Measurements from ENCODE around the gene CDIPT. TPM values are rescaled to one million over a fixed set of nuclear protein-coding genes. Genes with fewer than 3 reads are reported as not detected.

CDIPT gene
- total RNA-seq, 3 donors from 2014 or later (not counting 1 experiment from before 2014, with no cell fraction given) = 42.3 to 66.9 (median 53.0) TPM

DNA sequence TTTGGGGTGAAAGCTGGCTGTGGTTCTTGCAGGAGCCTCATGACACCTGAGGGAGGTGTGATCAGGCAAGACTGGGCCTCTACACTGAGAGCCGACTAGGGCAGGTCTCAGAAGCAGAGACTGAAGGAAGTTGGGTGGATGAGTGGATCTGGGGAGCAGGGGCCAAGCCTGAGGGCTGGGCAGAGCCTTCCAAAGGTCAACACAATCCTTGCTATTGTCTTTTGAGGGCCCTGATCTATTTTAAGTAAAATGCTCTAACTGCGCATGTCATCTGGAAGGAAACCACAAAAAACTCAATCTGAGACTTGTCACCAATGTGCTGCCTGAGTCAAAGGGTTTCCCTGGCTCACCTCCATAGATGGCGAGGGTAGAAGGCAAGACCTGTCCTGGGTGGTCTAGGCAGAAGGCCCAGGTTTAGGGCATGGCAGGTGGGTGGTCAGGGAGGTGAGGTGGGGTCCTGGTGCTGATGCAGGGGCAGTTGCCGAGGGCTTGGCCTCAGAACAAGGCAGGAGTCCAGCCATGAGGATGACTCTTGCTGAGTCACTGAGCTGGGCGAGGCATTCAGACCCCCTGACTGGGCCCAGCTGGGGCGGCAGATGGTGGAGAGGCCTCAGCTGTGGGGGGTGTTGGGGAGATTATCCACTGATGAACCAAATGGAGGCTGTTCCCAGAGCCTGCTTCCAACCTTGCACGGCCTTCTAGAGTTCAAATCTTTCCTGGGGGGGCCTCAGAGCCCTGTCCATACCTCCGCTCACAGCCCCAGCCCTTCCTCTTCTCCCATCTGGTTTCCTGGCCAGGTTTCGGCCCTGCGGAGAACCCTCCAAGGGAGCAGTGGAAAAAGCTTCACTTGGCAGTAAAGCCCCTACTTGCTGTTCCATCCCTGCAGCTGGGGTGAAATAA, 37.6 kb downstream of the CDIPT start:
- H3K4me3 Mint-ChIP-seq = peak overlapping the region; percentile 29
- peaks cover 31 to 53% of the 10 kb centered on the region in 2 donors for H3K4me1 Mint-ChIP-seq
- Histone ChIP-seq H3K27me3 (ENCODE audit: control insufficient read depth, insufficient read depth, low read length) (no peaks in the 10 kb centered on the region), H3K9me3 (ENCODE audit: control insufficient read depth, insufficient read depth, low read length) (no peaks in the 10 kb centered on the region), H3K4me3 (ENCODE audit: low read length) (no peak overlapping the region), H3K27ac (ENCODE audit: low read length) (no peak overlapping the region), H3K4me1 (ENCODE audit: control insufficient read depth, insufficient read depth, low read length) (peaks cover 66% of the 10 kb centered on the region), H3K36me3 (ENCODE audit: control insufficient read depth, insufficient read depth, low read length) (peaks cover 4% of the 10 kb centered on the region)
- ATAC-seq = no peak
- TF ChIP-seq, protein P1, sequence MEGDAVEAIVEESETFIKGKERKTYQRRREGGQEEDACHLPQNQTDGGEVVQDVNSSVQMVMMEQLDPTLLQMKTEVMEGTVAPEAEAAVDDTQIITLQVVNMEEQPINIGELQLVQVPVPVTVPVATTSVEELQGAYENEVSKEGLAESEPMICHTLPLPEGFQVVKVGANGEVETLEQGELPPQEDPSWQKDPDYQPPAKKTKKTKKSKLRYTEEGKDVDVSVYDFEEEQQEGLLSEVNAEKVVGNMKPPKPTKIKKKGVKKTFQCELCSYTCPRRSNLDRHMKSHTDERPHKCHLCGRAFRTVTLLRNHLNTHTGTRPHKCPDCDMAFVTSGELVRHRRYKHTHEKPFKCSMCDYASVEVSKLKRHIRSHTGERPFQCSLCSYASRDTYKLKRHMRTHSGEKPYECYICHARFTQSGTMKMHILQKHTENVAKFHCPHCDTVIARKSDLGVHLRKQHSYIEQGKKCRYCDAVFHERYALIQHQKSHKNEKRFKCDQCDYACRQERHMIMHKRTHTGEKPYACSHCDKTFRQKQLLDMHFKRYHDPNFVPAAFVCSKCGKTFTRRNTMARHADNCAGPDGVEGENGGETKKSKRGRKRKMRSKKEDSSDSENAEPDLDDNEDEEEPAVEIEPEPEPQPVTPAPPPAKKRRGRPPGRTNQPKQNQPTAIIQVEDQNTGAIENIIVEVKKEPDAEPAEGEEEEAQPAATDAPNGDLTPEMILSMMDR (IDR thresholded peaks at IDR 0.05) = no peak
- DNase-seq = peak in 1 of 2 donors; percentile 61
- intact Hi-C loops (cut with micrococcal nuclease) = no loop called here
- no peaks in the 10 kb centered on the region for H3K9me3 Mint-ChIP-seq
- no peaks in the 10 kb centered on the region for H3K27me3 Mint-ChIP-seq (ENCODE audit: low read depth in 2 of 2)
- peak overlapping the region; percentile 69 to 76 for H3K27ac Mint-ChIP-seq
- WGBS (ENCODE audit: insufficient coverage) = 54% methylated on average over 10 of the region's 10 CpGs
- H3K36me3 Mint-ChIP-seq = no peaks in the 10 kb centered on the region

DNA sequence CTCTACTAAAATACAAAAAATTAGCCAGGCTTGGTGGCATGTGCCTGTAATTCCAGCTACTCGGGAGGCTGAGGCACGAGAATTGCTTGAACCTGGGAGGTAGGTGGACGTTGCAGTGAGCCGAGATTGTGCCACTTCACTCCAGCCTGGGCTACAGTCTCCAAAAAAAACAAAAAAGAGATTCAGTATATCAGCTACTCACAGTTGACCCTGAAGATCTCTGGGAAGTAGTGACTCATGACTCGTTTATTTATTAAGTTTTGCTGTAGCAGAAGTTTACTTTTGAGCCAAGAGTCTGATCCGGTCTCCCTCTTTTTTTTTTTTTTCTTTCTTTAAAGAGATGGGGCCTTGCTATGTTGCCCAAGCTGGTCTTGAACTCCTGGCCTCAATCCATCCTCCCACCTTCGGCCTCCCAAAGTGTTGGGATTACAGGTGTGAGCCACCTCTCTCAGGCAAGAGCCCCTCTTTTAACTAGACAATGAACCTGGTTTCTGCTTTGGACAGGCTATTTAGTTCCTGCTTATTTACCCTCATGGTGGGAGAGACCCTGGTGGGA, 38.4 kb downstream of the CDIPT start:
- TF ChIP-seq, protein P1 (IDR thresholded peaks at IDR 0.05) = no peak
- Histone ChIP-seq H3K9me3 (ENCODE audit: control insufficient read depth, insufficient read depth, low read length) (no peaks in the 10 kb centered on the region), H3K36me3 (ENCODE audit: control insufficient read depth, insufficient read depth, low read length) (peaks cover 2% of the 10 kb centered on the region), H3K27ac (ENCODE audit: low read length) (no peak overlapping the region), H3K4me1 (ENCODE audit: control insufficient read depth, insufficient read depth, low read length) (peaks cover 73% of the 10 kb centered on the region), H3K27me3 (ENCODE audit: control insufficient read depth, insufficient read depth, low read length) (no peaks in the 10 kb centered on the region), H3K4me3 (ENCODE audit: low read length) (no peak overlapping the region)
- Mint-ChIP-seq H3K36me3 (no peaks in the 10 kb centered on the region), H3K27ac (peak overlapping the region; percentile 69 to 76), H3K4me1 (peaks cover 38 to 53% of the 10 kb centered on the region in 2 donors), H3K4me3 (no peak overlapping the region), H3K27me3 (ENCODE audit: low read depth in 2 of 2) (no peaks in the 10 kb centered on the region), H3K9me3 (no peaks in the 10 kb centered on the region)
- DNase-seq = no peak
- WGBS (ENCODE audit: insufficient coverage) = 83% methylated on average over 7 of the region's 7 CpGs
- no peak for ATAC-seq
- intact Hi-C loops (cut with micrococcal nuclease) = no loop called here

DNA sequence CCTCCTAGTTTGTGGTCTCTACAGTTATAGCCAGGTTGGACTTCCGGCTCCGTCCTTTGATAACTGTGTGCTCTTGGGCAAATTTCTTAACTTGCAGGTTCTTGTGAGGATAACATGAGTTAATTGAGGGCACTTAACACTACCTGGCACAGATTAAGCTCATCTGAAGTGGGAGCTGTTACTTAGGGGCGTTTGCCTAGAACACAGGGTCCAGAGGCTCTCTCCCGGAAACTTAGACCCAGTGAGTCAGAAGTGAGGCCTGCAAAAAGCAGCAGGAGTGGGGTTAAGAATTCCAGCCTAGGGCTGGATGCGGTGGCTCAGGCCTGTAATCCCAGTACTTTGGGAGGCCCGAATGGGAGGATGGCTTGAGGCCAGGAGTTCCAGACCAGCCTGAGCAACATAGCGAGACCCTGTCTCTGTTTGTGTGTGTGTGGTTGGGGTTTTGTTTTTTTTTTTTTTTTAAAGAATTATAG, 41.3 kb downstream of the CDIPT start:
- peak overlapping the region; percentile 93 to 96 for H3K27ac Mint-ChIP-seq
- peaks cover 79% of the 10 kb centered on the region for H3K4me1 ChIP-seq (ENCODE audit: control insufficient read depth, insufficient read depth, low read length)

More for the DNA sequence above, 41.3 kb downstream of the CDIPT start:
- H3K4me3 ChIP-seq (ENCODE audit: low read length) = peak overlapping the region; percentile 52
- no peaks in the 10 kb centered on the region for H3K9me3 ChIP-seq (ENCODE audit: control insufficient read depth, insufficient read depth, low read length)
- H3K4me1 Mint-ChIP-seq = peaks cover 49 to 64% of the 10 kb centered on the region in 2 donors
- 68% methylated on average over 7 of the region's 7 CpGs for WGBS (ENCODE audit: insufficient coverage)
- TF ChIP-seq, protein P1 (IDR thresholded peaks at IDR 0.05) = no peak
- peaks cover 13% of the 10 kb centered on the region for H3K36me3 ChIP-seq (ENCODE audit: control insufficient read depth, insufficient read depth, low read length)
- peak in 1 of 3 donors; percentile 2 for ATAC-seq
- peaks cover 5% of the 10 kb centered on the region for H3K36me3 Mint-ChIP-seq
- peak overlapping the region; percentile 94 for H3K4me3 Mint-ChIP-seq
- no peaks in the 10 kb centered on the region for H3K27me3 ChIP-seq (ENCODE audit: control insufficient read depth, insufficient read depth, low read length)
- no peaks in the 10 kb centered on the region for H3K9me3 Mint-ChIP-seq
- H3K27ac ChIP-seq (ENCODE audit: low read length) = peak overlapping the region; percentile 93
- H3K27me3 Mint-ChIP-seq (ENCODE audit: low read depth in 2 of 2) = no peaks in the 10 kb centered on the region
- DNase-seq = no peak
- intact Hi-C loops (cut with micrococcal nuclease) = no loop called here

All from natural killer cell (primary cell).